NCI-H146 (cell line): ENCODE measurements around the gene GGT1.
"Not testable (repeated sequence)": the region's sequence is repeated elsewhere in the genome, so short reads cannot be mapped to it uniquely, and the experiment has no call there.

ENCODE experiments used
- DNase-seq: peaks from one replicate; lab custom pipeline; 2025; lab: John Stamatoyannopoulos, UW

Gene GGT1

DNA sequence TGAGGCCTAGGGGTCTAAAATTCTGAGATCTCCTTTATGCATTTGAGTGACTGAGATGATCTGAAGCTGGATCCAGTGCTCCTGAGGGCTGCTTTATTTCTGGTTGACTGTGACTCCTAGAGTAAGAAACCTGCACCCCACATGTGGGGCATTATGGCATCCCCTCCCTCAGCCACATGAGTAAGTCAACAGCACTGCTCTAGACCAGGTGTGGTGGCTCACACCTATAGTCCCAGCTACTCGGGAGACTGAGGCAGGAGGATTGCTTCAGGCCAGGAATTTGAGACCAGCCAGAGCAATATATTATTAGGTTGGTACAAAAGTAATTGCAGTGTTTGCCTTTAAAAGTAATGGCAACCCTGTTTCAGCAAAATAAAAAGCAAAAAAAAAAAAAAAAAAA lies 39.3 kb downstream of the GGT1 start:
- DNase-seq = not testable (repeated sequence)

DNA sequence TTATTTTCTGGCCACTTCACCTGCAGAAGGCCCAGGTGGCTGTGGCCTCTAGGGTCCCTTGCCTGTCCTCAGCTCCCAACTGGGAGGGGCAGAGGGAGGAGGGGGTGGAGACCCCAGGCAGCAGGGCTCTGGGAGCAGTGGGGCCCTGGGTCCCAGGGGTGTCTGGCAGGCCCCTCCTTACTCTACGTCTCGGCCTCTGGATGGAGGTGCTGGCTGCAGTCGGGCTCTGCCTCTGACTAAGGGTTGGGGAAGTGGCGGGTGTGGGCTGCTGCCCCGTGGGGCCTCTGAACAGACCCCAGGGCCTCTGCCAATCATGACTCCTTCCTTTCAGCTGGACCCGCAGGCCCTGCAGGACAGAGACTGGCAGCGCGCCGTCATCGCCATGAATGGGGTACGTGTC lies 41.4 kb downstream of the GGT1 start:
- not testable (repeated sequence) for DNase-seq

DNA sequence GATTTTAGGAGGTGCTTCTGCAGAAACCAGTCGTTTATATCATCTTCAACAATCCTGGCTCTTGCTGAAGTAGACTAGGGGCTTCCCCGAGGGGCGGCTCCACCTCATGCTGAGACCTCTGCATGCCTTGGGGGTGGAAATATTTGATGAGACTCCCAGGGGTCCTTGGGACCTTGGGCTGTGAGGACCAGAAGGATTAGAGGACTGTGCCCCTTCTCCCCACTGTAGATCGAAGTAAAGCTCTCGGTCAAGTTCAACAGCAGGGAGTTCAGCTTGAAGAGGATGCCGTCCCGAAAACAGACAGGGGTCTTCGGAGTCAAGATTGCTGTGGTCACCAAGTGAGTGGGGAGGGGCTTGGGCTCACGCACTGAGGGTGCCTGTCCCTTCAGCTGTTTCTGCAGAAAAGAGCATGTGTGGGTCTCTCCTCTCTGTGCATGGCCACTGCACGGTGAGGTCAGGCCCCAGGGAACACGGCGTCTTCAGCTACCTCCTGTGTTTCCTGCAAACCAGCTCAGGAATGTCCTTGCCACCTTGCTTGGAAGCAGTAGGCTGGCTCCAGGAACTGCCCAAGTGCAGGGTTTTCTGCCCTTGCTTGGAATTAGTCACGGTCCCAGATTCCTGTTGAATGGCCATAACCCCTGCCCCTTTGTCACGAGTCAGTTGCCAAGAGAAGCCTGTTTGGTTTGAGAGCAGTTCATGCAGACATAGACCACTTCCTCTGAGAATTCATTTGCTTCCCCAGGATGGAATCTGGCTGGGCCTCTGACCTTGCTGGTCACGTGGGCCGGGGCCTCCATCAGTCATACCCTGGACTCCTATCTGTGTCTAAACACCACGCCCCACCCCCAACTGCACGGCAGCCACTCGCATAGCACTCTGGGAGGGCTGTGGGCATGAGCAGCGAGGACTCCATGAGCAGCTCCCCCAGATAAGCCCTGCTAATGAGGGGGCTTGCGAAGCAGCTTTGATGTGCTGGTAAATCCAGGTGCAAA lies 42.7 kb downstream of the GGT1 start:
- DNase-seq = not testable (repeated sequence)

DNA sequence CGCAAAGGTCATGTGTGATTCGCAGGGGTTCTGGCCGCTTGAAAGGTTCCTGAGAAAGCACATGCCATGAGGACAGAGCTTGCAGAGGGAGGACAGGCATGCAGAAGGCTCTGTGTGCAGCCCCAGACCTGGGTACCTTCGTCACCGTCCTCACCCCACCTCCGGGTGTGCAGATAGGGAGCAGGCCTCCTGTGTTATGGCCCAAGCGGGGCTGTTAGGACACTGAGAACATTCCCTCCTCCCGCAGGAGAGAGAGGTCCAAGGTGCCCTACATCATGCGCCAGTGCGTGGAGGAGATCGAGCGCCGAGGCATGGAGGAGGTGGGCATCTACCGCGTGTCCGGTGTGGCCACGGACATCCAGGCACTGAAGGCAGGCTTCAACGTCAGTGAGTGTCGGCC lies 43.8 kb downstream of the GGT1 start:
- not testable (repeated sequence) for DNase-seq

DNA sequence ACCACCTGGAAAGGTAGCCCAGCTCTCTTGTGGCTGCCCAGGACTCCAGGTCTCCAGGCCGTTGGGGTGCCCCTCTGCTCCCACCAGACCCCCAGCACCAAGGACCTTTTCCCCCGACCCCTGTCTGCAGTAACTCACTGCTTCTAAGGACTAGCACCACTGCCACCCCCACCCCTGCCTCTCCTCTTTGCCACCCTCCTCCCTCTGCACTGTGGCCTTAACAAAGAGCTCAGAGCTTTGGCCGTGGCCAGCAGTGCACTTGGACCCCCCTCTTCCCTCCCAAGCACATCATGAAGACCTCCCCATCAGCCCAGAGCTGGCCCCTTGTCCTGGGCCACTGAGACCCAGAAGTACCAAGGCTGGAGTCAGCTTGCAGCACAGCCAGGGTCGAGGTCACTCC lies 46.4 kb downstream of the GGT1 start:
- not testable (repeated sequence) for DNase-seq

DNA sequence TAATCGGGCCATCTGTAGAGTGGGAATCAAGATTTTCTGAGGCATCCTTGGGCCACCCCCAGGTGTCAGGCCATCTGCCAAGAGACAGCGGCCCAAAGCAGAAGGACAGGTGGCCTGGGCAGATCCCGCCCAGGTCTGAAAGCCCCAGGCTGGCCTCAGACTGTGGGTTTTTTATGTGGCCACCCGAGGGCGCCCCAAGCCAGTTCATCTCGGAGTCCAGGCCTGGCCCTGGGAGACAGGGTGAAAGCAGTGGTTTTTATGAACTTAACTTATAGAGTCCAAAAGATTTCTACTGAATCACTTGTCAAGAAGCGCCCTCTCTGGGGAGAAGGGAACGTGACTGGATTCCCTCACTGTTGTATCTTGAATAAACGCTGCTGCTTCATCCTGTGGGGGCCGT lies 47.9 kb downstream of the GGT1 start:
- not testable (repeated sequence) for DNase-seq

DNA sequence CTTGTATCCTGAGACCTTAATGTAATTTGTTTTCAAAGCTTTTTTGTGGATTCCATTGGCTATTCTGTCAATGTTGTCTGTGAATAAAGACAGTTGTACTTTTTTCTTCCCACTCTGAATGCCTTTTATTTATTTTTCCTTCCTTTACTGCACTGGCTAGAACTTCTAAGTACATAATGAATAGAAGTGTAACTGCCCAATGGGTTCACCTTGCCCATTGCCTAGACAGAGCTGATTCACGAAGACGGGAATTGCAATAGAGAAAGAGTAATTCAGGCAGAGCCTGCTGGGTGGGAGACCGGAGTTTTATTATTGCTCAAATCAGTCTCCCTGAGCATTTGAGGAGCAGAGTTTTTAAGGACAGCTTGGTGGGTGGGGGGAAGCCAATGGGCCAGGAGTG lies 62.4 kb downstream of the GGT1 start:
- DNase-seq = not testable (repeated sequence)

DNA sequence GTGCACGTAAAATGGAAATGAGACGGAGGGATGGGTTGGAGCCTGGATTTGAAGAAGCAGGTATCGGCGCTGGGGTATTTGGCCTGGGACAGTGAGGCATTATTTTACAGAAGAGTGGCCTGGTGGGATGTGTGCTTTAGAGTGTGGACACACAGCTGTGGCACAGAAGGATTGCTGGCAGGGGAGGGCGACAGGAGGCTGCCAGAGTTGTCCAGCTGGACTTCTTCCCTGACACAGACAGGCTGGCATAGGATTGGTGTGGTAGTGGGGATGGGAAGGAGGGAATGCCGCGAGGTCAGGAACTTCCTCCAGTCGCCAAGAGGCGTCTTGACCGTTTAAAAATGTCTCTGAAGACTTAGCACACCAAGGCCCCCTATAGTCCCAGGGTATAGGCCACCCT lies 64.9 kb downstream of the GGT1 start:
- not testable (repeated sequence) for DNase-seq

DNA sequence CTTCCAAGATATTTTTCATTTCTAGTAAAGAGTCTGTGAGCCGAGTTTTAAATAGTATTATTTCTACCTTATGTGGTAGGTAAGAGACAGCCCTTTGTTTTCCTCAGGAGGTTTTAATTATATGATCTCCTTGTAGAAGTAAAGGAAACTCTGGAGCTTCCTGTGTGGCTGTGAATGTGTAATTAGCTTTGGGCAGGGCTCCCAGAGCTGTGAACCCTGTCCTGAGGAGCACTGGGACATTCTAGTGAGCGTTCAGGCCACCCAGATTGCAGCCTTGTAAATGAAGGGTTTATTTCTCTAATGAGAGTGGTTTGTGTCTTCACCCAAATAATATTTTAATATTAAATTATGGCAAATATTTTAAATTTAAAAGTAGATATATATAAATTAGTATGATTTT lies 69.5 kb downstream of the GGT1 start:
- DNase-seq = not testable (repeated sequence)
